Stimulated activated CD4-positive, alpha-beta T cell treated with anti-CD3 and anti-CD28 coated beads, Interleukin-4, amount 100 ng/mL, for 1 hour (primary cell): ENCODE results near the gene C6orf89.
"Not testable (repeated sequence)": the region's sequence is repeated elsewhere in the genome, so short reads cannot be mapped to it uniquely, and the experiment has no call there.

Experiments used
- DNase-seq: peaks from one replicate; pipeline ENCODE4 v3.0.0-alpha.2; 2020

Gene C6orf89

GRCh38 chr6:36888115-36888643, 2.4 kb downstream of the C6orf89 start:
- DNase-seq: no peak

DNA sequence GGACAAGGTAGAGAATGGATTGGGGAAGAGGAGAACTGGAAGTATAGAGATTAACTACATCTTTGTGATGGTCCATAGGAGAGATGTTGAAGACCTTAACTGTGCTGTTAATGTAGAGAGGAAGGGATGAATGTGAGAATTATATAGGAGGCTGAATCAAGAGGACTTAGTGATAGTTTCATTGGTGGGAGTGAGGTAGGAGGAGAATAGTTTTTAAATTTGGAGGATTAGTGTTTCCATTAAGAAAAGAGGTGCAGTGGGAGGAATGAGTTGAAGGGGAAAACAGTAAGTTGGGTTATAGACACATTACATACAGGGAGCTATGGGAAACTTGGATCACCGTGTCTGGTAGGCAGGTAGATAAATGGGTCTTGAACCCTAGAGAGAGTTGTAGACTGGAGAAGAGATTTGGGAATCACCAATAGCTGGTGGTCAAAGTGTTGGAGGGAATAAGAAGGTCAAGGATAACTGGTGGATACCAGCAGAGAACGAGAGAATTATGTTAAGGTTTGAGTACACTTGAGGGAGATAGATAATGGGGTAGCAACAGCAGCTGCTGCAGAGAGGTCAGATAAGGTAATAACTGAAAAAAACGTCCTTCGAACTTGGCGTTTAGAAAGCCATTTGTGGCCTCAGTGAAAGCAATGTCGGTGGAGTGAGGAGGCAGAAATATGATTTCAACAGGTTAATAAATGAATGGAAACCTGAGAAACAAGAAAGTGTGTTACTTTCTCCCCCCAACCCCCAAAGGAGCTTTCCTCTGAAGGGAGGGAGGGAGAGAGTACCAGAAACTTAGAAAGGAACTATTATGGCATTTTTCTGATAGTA, 3.1 kb downstream of the C6orf89 start:
- DNase-seq: no peak

GRCh38 chr6:36890112-36890663, 4.4 kb downstream of the C6orf89 start:
- no peak for DNase-seq

DNA sequence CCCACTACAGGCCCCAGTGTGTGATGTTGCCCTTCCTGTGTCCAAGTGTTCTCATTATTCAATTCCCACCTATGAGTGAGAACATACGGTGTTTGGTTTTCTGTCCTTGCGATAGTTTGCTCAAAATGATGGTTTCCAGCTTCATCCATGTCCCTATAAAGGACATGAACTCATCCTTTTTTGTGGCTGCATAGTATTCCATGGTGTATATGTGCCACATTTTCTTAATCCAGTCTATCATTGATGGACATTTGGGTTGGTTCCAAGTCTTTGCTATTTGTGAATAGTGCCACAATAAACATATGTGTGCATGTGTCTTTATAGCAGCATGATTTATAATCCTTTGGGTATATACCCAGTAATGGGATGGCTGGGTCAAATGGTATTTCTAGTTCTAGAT, 5.4 kb downstream of the C6orf89 start:
- DNase-seq: not testable (repeated sequence)

DNA sequence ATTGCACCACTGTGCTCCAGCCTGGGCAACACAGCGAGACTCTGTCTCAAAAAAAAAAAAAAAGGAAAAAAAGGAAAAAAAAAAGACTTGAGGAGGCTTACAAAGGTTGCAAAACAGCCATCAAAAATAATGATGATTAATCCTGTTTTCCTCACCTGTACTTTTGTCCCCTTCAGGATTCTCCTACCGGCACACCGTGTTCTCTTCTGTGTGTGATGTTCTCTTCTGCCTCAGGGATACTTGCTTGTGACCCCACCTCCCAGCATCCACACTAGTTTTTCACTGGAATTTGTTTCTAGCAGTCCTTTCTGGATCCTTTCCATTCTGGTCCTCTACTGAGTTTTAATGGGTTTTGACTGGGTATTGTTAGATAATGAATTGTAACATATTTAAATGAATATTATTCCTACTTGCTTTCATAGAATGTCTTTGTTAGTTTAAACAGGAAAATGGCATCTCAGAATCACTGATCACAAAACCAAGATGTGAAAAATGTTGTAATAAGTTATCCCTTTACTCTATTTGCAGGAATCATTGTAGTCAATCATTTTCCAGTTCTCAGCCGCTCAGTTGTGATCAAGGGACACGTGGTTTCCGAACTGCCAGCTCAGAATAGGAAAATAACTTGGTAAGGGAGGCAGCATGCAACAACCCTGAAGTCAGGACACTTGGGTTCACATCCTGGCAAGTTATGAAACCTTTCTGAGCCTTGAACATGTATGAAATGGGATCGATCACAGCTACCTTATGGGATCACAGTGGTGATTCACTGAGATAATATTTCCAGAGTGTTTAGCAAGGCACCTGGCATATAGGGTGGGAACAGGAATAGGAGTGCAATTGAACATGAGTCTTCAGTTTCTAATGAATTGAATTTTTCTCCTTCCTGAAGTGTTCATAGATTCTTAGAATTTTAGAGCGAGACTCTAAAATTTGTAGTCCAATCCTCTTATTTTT, 8.5 kb downstream of the C6orf89 start:
- no peak for DNase-seq

GRCh38 chr6:36897609-36898008, 11.9 kb downstream of the C6orf89 start:
- DNase-seq: no peak

- no peak for DNase-seq
These were observed 18.4 kb downstream of the C6orf89 start for GRCh38 chr6:36904114-36904513.

DNA sequence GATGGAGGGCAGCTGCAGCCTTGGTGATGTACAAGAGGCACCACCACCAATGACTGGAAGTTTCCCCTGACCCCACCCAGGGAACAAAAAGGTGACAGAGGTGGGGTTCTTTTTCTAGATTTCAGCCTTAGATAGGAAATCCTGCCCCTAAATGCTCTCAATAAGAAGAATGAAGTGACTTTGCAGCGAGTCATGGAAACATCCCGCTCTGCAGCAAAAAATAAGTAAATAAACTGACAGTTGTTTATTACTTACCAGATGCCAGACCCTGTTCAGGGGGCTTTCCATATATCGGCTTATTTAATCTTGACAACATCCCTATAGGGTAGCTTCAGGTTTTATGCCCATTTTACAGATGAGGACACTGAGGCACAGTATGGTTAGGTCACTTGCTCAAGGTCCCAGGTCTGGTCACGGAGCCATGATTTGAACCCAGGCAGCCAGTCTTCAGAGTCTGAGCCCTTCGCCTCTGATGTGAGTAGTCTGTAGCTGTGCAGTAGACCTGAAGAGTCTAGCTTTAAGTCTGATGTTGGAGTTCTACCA, 19.2 kb downstream of the C6orf89 start:
- DNase-seq: no peak

- DNase-seq: no peak
These were observed 21.0 kb downstream of the C6orf89 start for GRCh38 chr6:36906539-36907325.

DNA sequence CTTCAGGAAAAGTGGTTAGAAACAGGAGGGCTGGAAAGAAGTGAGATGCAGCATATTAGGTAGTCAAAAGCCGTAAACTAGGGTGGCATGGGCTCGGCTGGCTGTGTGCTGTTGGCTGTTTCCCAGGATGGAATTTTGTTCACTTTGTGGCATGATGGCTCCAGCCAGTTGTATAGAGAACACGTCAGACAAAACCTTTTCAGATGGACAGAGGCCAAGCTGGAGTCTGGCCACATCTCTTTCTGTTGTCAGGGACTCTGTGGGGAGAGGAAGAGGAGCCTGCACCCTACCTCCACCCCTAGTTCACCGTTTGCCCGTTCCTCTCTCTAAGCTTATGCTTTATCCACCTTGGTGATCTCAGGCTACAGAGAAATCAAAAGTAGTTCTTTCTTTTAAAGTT, 22.0 kb downstream of the C6orf89 start:
- DNase-seq: no peak

GRCh38 chr6:36908747-36909146, 23.0 kb downstream of the C6orf89 start:
- no peak for DNase-seq

- peak; percentile 12 for DNase-seq
These were observed 26.3 kb downstream of the C6orf89 start for GRCh38 chr6:36912030-36912454.

- DNase-seq: peak; percentile 38
These were observed 26.8 kb downstream of the C6orf89 start for GRCh38 chr6:36912586-36912985.

DNA sequence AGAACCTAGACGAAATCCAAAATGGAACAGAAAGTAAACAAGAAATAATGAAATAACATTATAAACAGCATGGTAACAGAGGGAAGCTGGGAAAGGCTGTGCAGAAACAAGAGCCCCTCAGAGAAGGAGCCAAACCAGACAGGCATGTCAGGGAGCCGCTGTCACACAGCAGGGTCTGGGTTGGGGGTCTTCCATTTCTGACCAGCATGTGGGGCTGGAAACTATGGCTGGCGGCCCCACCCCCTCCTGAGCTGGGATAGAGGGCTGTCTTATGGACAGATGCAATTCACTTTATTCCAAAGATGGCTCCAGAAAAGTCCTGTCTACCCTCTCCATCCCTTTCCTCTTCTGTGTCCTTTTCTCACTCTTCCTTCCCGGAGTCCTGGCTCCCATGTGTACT, 27.3 kb downstream of the C6orf89 start:
- no peak for DNase-seq

DNA sequence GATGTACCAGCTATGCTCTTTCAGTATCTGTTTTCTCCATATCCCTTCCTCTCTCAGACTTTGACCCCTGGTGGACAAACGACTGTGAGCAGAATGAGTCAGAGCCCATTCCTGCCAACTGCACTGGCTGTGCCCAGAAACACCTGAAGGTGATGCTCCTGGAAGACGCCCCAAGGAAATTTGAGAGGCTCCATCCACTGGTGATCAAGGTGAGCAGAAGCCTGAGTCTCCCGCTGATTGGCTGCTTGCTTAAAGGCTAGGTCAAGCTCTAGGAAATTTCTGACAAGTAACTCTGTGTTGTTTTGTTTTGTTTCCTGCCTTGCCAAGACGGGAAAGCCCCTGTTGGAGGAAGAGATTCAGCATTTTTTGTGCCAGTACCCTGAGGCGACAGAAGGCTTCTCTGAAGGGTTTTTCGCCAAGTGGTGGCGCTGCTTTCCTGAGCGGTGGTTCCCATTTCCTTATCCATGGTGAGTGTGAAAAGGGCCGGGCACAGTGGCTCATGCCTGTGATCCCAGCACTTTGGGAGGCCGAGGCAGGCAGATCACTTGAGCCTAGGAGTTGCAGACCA, 28.6 kb downstream of the C6orf89 start:
- no peak for DNase-seq

- no peak for DNase-seq
These were observed 29.8 kb downstream of the C6orf89 start for GRCh38 chr6:36915599-36915998.

DNA sequence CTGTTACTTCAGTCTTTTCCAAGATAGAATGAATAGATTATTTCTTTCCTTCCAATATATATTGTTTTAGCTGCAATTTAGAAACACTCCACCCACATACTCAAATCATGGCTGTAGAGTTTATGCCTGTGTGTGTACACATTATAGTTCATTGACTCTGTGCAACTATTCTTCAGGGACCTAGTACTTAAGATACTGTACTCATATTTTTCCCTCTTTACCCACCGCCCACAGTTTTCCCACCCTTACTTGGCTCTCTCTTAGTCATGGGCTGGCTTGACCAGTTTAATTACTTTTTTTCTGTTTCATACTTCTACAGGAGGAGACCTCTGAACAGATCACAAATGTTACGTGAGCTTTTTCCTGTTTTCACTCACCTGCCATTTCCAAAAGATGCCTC, 30.4 kb downstream of the C6orf89 start:
- no peak for DNase-seq

DNA sequence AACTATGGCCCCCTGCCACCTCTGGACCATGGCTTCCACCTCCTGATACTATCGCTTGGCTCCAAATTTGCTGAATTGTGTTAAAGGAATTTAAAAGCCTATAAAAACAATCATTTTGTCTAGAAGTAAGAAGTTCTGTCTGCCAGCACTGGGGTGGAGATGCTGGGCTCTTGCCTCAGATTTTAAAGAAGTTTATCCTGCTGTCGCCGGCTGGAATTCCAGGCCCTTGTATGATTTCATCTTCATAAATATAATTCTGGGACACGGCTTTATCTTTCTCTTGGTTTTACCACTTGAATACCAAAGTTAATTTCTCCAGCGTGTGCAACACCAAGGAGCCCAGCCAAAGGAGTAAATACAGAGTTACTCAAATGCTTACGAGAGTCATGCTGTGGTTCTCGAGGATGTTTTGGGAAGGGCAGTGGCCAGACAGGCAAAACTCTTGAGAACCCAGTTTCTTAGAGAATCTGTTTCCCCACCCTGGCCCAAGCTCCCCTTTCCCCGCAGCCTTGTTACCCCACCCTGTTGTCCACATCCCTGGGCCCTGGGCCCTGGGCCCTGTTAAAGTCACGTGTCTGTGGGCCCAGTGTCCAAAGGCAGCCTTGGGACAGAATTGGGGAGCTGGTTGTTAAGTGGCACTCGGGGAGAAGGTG, 31.9 kb downstream of the C6orf89 start:
- DNase-seq: no peak

GRCh38 chr6:36920049-36920448, 34.3 kb downstream of the C6orf89 start:
- DNase-seq: no peak

DNA sequence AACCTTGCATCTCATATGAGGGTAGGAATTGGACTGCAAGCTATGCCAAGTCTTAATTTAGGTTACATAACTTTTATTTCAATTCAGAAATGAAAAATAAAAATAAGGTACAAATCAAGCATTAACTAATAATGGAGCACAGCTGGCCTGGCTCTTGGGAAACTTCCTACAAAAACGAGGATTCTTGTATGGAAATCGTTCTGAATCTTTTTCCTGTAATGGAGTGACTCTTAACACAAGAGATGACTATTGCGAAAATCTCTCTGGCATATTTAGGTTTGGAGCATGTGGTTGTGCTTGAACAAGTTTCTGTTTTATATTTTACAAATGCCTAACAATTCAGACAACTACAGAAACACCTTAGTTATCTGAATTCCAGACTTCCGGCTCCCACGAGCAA, 34.8 kb downstream of the C6orf89 start:
- no peak for DNase-seq

DNA sequence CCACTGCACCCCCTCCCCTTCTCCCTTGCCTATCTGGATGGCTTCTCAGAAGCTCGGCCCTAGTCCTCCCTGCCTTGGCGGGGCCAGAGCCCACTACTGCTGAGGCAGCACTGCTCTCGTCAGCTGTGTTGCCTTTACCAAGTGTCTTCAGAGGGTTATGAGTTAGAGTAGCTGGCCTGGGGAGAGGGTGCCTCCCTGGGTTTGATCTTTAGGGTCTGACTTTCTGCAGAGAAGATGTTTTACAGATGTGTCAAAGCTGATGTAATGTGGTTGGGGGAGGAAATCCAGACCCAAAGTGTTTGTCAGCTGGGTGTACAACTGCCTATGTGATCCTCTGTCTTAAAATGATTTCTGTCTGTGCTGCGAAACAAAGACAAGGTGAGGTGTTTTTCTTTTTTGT, 38.4 kb downstream of the C6orf89 start:
- DNase-seq: no peak
